Liver (tissue), 9 donors: ENCODE data around the gene CAV1. TPM values are rescaled to one million over a fixed set of nuclear protein-coding genes. Genes with fewer than 3 reads are reported as not detected.

Experiments used
- DNase-seq: peaks from one replicate; pipeline ENCODE4 v3.0.0-alpha.2; 2017; ENCODE audit warnings: low spot score
- H3K27ac ChIP-seq, 2 donors: one replicate each; pipeline ENCODE4 v1.7.0; 2013; ENCODE audit warnings: inconsistent platforms in 2 of 2, low read length in 2 of 2, control low read depth in 1 of 2, low read depth in 1 of 2, mild to moderate bottlenecking in 1 of 2
- H3K27me3 ChIP-seq, 4 donors: one replicate each; pipeline versions ENCODE4 v1.6.1 to v1.7.0; 2013; ENCODE audit warnings: low read length in 3 of 4, inconsistent platforms in 1 of 4, mild to moderate bottlenecking in 1 of 4, moderate library complexity in 1 of 4; ENCODE audit not compliant: control insufficient read depth in 4 of 4, insufficient read depth in 4 of 4
- H3K36me3 ChIP-seq, 4 donors: one replicate each; pipeline versions ENCODE4 v1.6.1 to v1.7.0; 2013; ENCODE audit warnings: low read length in 3 of 4, mild to moderate bottlenecking in 3 of 4, low read depth in 1 of 4, moderate library complexity in 1 of 4; ENCODE audit not compliant: control insufficient read depth in 4 of 4, insufficient read depth in 3 of 4
- H3K4me1 ChIP-seq, 4 donors: one replicate each; pipeline versions ENCODE4 v1.6.1 to v1.7.0; 2013; ENCODE audit warnings: low read length in 3 of 4, mild to moderate bottlenecking in 3 of 4, moderate library complexity in 1 of 4; ENCODE audit not compliant: control insufficient read depth in 4 of 4, insufficient read depth in 4 of 4
- H3K4me3 ChIP-seq, 3 donors: one replicate each; pipeline versions ENCODE4 v1.6.1 to v1.7.0; 2013; ENCODE audit warnings: low read length in 3 of 3, control low read depth in 1 of 3, low read depth in 1 of 3, mild to moderate bottlenecking in 1 of 3
- H3K9ac ChIP-seq, 2 donors: one replicate each; pipeline ENCODE4 v1.7.0; 2013; ENCODE audit warnings: low read length in 2 of 2, mild to moderate bottlenecking in 2 of 2, moderate library complexity in 2 of 2, control low read depth in 1 of 2, low read depth in 1 of 2
- H3K9me3 ChIP-seq, 4 donors: one replicate each; pipeline versions ENCODE4 v1.6.1 to v1.7.0; 2013; ENCODE audit warnings: low read length in 3 of 4; ENCODE audit not compliant: control insufficient read depth in 4 of 4
- EGR1 ChIP-seq, 2 donors: IDR thresholded peaks; 2 replicates each; pipeline ENCODE4 v1.6.1; 2016 to 2018; ENCODE audit warnings: antibody characterized with exemption in 2 of 2, low read depth in 2 of 2
- FOXA1 ChIP-seq: IDR thresholded peaks from 2 replicates; pipeline ENCODE4 v1.6.1; 2016; ENCODE audit warnings: antibody characterized with exemption
- FOXA2 ChIP-seq: IDR thresholded peaks from 2 replicates; pipeline ENCODE4 v1.6.1; 2016; ENCODE audit warnings: antibody characterized with exemption
- GABPA ChIP-seq, 2 donors: IDR thresholded peaks in 1 of 2; conservative IDR thresholded peaks in 1 of 2; 2 replicates each; pipeline ENCODE4 v1.6.1; 2016; ENCODE audit warnings: antibody characterized with exemption in 2 of 2, mild to moderate bottlenecking in 1 of 2, moderate library complexity in 1 of 2
- HNF4G ChIP-seq: IDR thresholded peaks from 2 replicates; pipeline ENCODE4 v1.6.1; 2016; ENCODE audit warnings: antibody characterized with exemption
- JUND ChIP-seq, 2 donors: IDR thresholded peaks; 2 replicates each; pipeline ENCODE4 v1.6.1; 2016; ENCODE audit warnings: antibody characterized with exemption in 2 of 2
- NR2F2 ChIP-seq: IDR thresholded peaks from 2 replicates; pipeline ENCODE4 v1.6.1; 2016; ENCODE audit warnings: antibody characterized with exemption
- RXRA ChIP-seq, 2 donors: IDR thresholded peaks; 2 replicates each; pipeline ENCODE4 v1.6.1; 2017 to 2018; ENCODE audit warnings: antibody characterized with exemption in 2 of 2, mild to moderate bottlenecking in 1 of 2
- SP1 ChIP-seq: IDR thresholded peaks from 2 replicates; pipeline ENCODE4 v1.6.1; 2018; ENCODE audit warnings: antibody characterized with exemption, mild to moderate bottlenecking
- TAF1 ChIP-seq: conservative IDR thresholded peaks from 2 replicates; pipeline ENCODE4 v1.6.1; 2016; ENCODE audit warnings: antibody characterized with exemption, mild to moderate bottlenecking
- YY1 ChIP-seq: IDR thresholded peaks from 2 replicates; pipeline ENCODE4 v1.6.1; 2016; ENCODE audit warnings: antibody characterized with exemption, mild to moderate bottlenecking
- WGBS: extraction: QIAGEN DNeasy Blood & Tissue Kit; methylation state at CpG from one replicate; pipeline ENCODE4 v1.1.7; 2013; 5-methylcytosine and 5-hydroxymethylcytosine counted together
- polyA plus RNA-seq, 2 donors: library from polyadenylated mRNA; stranded (reverse) in 1 of 2; unstranded in 1 of 2; fragments of 200-250 nt in 1 of 2; fragments of >200 nt in 1 of 2; fragmentation: Nextera tagmentation in 1 of 2; extraction: Ambion mirVana in 1 of 2; gene quantifications; one replicate each; pipeline versions ENCODE4 v1.2.1 to v1.2.3, GENCODE V29; 2013 to 2015
- total RNA-seq, 2 donors: library from RNA; depleted of rRNA; stranded (reverse); fragments of >200 nt; gene quantifications; one replicate each; pipeline ENCODE4 v1.2.3, GENCODE V29; 2014
- TF ChIP-seq, protein P1 (sequence below): IDR thresholded peaks from 2 replicates; pipeline ENCODE4 v1.6.1; 2016; ENCODE audit warnings: antibody characterized with exemption
- TF ChIP-seq, protein P2 (sequence below): fragments of 150-350 bp; IDR thresholded peaks from 2 replicates; pipeline ENCODE4 v1.5.1; 2017; ENCODE audit warnings: improper control_type of control experiment, low read depth, low read length; ENCODE audit not compliant: missing input control
- TF ChIP-seq, protein P3 (sequence below): IDR thresholded peaks from 2 replicates; pipeline ENCODE4 v1.6.1; 2016; ENCODE audit warnings: antibody characterized with exemption
- TF ChIP-seq, protein P4 (sequence below): IDR thresholded peaks from 2 replicates; pipeline ENCODE4 v1.6.1; 2016; ENCODE audit warnings: antibody characterized with exemption
- TF ChIP-seq, protein P5 (sequence below): IDR thresholded peaks from 2 replicates; pipeline ENCODE4 v1.6.1; 2016; ENCODE audit warnings: antibody characterized with exemption, mild to moderate bottlenecking
- donor health status: healthy.
- donor health status: healthy.
- donor health status: healthy.
- donor health status: healthy.
- donor health status: healthy.

CAV1 gene
- total and polyA plus RNA-seq, 4 donors, result 9.9 to 13.4 (median 11.6) TPM

DNA sequence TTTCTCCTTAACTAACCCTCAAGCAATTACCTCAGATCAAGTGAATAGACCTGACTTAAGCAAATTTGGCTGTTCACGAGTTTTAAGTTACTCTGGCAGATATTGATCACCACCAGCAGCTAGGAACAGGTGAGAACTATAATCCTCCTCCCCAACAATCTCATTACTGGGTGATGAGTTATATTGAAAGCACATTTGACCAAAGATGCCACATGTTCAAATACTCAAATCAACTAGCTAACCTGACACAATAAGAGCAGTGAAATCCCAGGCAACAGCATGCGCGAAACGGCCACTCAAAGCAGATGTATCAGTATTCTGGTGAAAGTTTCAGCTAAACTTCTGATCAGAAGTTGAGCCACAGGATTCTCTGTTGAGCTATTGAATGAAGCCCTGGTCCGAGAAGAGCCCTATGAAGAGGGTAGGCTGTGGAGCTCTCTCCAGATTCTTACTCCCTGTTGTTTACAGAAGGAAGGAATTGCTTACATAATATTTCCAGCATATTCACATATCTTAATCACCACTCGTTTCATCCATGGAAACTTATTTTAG lies 52.6 kb downstream of the CAV1 start (continued):
- TF ChIP-seq RXRA (IDR thresholded peaks at IDR 0.05), result no peak
- TF ChIP-seq TAF1, result no peak
- no peak for TF ChIP-seq SP1
- TF ChIP-seq, protein P1, sequence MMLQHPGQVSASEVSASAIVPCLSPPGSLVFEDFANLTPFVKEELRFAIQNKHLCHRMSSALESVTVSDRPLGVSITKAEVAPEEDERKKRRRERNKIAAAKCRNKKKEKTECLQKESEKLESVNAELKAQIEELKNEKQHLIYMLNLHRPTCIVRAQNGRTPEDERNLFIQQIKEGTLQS, result no peak

DNA sequence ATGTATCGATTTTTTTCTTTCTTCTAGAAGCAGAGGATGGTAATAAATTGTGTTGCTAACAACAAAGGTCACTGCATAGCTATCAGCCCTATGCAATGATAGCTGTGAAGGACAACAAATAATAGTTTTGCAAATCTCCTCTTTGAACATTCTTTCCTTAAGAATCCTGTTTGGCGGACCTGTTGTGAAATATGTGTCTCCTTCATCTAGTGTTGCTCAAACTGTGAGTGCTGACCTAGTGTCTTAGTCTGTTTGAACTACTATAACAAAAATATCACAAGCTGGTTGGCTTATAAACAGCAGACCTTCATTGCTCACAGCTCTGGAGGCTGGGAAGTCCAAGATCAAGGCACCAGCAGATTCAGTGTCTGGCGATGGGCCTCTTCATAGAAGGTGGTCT lies 53.7 kb downstream of the CAV1 start:
- TF ChIP-seq, protein P2, sequence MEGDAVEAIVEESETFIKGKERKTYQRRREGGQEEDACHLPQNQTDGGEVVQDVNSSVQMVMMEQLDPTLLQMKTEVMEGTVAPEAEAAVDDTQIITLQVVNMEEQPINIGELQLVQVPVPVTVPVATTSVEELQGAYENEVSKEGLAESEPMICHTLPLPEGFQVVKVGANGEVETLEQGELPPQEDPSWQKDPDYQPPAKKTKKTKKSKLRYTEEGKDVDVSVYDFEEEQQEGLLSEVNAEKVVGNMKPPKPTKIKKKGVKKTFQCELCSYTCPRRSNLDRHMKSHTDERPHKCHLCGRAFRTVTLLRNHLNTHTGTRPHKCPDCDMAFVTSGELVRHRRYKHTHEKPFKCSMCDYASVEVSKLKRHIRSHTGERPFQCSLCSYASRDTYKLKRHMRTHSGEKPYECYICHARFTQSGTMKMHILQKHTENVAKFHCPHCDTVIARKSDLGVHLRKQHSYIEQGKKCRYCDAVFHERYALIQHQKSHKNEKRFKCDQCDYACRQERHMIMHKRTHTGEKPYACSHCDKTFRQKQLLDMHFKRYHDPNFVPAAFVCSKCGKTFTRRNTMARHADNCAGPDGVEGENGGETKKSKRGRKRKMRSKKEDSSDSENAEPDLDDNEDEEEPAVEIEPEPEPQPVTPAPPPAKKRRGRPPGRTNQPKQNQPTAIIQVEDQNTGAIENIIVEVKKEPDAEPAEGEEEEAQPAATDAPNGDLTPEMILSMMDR, result no peak
- TF ChIP-seq RXRA (IDR thresholded peaks at IDR 0.05) (no peak), JUND (IDR thresholded peaks at IDR 0.05) (no peak), FOXA2 (no peak), SP1 (no peak), NR2F2 (no peak), GABPA (IDR thresholded peaks at IDR 0.05 in 1 of 2, conservative IDR thresholded peaks at IDR 0.05 in 1 of 2) (no peak), YY1 (no peak), EGR1 (IDR thresholded peaks at IDR 0.05; ENCODE audit: low read depth in 2 of 2) (no peak), HNF4G (no peak), TAF1 (no peak), FOXA1 (no peak)
- TF ChIP-seq, protein P3, sequence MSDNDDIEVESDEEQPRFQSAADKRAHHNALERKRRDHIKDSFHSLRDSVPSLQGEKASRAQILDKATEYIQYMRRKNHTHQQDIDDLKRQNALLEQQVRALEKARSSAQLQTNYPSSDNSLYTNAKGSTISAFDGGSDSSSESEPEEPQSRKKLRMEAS, result no peak
- TF ChIP-seq, protein P4, sequence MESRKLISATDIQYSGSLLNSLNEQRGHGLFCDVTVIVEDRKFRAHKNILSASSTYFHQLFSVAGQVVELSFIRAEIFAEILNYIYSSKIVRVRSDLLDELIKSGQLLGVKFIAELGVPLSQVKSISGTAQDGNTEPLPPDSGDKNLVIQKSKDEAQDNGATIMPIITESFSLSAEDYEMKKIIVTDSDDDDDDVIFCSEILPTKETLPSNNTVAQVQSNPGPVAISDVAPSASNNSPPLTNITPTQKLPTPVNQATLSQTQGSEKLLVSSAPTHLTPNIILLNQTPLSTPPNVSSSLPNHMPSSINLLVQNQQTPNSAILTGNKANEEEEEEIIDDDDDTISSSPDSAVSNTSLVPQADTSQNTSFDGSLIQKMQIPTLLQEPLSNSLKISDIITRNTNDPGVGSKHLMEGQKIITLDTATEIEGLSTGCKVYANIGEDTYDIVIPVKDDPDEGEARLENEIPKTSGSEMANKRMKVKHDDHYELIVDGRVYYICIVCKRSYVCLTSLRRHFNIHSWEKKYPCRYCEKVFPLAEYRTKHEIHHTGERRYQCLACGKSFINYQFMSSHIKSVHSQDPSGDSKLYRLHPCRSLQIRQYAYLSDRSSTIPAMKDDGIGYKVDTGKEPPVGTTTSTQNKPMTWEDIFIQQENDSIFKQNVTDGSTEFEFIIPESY, result no peak
- TF ChIP-seq, protein P1, result no peak
- TF ChIP-seq, protein P5, sequence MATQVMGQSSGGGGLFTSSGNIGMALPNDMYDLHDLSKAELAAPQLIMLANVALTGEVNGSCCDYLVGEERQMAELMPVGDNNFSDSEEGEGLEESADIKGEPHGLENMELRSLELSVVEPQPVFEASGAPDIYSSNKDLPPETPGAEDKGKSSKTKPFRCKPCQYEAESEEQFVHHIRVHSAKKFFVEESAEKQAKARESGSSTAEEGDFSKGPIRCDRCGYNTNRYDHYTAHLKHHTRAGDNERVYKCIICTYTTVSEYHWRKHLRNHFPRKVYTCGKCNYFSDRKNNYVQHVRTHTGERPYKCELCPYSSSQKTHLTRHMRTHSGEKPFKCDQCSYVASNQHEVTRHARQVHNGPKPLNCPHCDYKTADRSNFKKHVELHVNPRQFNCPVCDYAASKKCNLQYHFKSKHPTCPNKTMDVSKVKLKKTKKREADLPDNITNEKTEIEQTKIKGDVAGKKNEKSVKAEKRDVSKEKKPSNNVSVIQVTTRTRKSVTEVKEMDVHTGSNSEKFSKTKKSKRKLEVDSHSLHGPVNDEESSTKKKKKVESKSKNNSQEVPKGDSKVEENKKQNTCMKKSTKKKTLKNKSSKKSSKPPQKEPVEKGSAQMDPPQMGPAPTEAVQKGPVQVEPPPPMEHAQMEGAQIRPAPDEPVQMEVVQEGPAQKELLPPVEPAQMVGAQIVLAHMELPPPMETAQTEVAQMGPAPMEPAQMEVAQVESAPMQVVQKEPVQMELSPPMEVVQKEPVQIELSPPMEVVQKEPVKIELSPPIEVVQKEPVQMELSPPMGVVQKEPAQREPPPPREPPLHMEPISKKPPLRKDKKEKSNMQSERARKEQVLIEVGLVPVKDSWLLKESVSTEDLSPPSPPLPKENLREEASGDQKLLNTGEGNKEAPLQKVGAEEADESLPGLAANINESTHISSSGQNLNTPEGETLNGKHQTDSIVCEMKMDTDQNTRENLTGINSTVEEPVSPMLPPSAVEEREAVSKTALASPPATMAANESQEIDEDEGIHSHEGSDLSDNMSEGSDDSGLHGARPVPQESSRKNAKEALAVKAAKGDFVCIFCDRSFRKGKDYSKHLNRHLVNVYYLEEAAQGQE, result no peak
- WGBS, result 96% methylated on average over 3 of the region's 3 CpGs
- H3K4me3 ChIP-seq, result no peak overlapping the region
- no peak overlapping the region for H3K27ac ChIP-seq
- no peaks in the 10 kb centered on the region for H3K36me3 ChIP-seq
- H3K27me3 ChIP-seq, result no peaks in the 10 kb centered on the region
- no peaks in the 10 kb centered on the region for H3K9me3 ChIP-seq
- DNase-seq, result no peak
- H3K4me1 ChIP-seq, result no peaks in the 10 kb centered on the region
- no peak overlapping the region for H3K9ac ChIP-seq
